Activated naive CD8-positive, alpha-beta T cell treated with anti-CD3 and anti-CD28 coated beads, Interleukin-2, amount 50 U/mL, for 24 hours (primary cell): ENCODE results near the gene CPHXL.

Experiments used
- ATAC-seq: fragments of 150-1000 bp; cut with Tn5 transposase; one replicate; pipeline ENCODE4 v1.10.0; 2021
- DNase-seq: peaks from one replicate; pipeline ENCODE4 v3.0.0; 2021
- H3K27ac Mint-ChIP-seq: one replicate; pipeline ENCODE4 v1.8.0; 2021; ENCODE audit warnings: mild to moderate bottlenecking, mixed read lengths
- H3K27me3 Mint-ChIP-seq: one replicate; pipeline ENCODE4 v1.8.0; 2021; ENCODE audit warnings: mixed read lengths
- H3K36me3 Mint-ChIP-seq: one replicate; pipeline ENCODE4 v1.8.0; 2021; ENCODE audit warnings: low read depth, mixed read lengths
- H3K4me1 Mint-ChIP-seq: one replicate; pipeline ENCODE4 v1.8.0; 2021; ENCODE audit warnings: mixed read lengths
- H3K4me3 Mint-ChIP-seq: one replicate; pipeline ENCODE4 v1.8.0; 2021; ENCODE audit warnings: mild to moderate bottlenecking, moderate library complexity, mixed read lengths
- H3K9me3 Mint-ChIP-seq: one replicate; pipeline ENCODE4 v1.8.0; 2021; ENCODE audit warnings: mixed read lengths

Gene CPHXL

GRCh38 chr16:75726390-75726789 lies at the start of gene CPHXL:
Gene CPHXL, minus strand, starts transcription at chr16:75726490. Its CDS starts 48 bp downstream, at chr16:75726442.
- H3K27me3 Mint-ChIP-seq: no peaks in the 10 kb centered on the region
- no peak within 1 kb of the TSS for H3K4me3 Mint-ChIP-seq
- ATAC-seq: no peak
- no peak for DNase-seq
- H3K36me3 Mint-ChIP-seq: no peaks in the 10 kb centered on the region
- no peak within 1 kb of the TSS for H3K27ac Mint-ChIP-seq
- no peaks in the 10 kb centered on the region for H3K9me3 Mint-ChIP-seq
- H3K4me1 Mint-ChIP-seq: no peaks in the 10 kb centered on the region

- H3K27me3 Mint-ChIP-seq: peaks cover 28% of the 10 kb centered on the region
- H3K4me3 Mint-ChIP-seq: no peak overlapping the region
- no peak overlapping the region for H3K27ac Mint-ChIP-seq
- no peaks in the 10 kb centered on the region for H3K9me3 Mint-ChIP-seq
- H3K4me1 Mint-ChIP-seq: no peaks in the 10 kb centered on the region
- ATAC-seq (no peak), DNase-seq (no peak)
- H3K36me3 Mint-ChIP-seq: no peaks in the 10 kb centered on the region
Measured at GRCh38 chr16:75774197-75774596, 47.9 kb upstream of the CPHXL start.

GRCh38 chr16:75770051-75770450 lies 43.8 kb upstream of the CPHXL start:
- no peaks in the 10 kb centered on the region for H3K36me3 Mint-ChIP-seq
- no peaks in the 10 kb centered on the region for H3K9me3 Mint-ChIP-seq
- no peak overlapping the region for H3K4me3 Mint-ChIP-seq
- no peak overlapping the region for H3K27ac Mint-ChIP-seq
- DNase-seq (no peak), ATAC-seq (no peak)
- no peaks in the 10 kb centered on the region for H3K4me1 Mint-ChIP-seq
- H3K27me3 Mint-ChIP-seq: peaks cover 18% of the 10 kb centered on the region

GRCh38 chr16:75764154-75764768 lies 38.0 kb upstream of the CPHXL start:
- no peak overlapping the region for H3K4me3 Mint-ChIP-seq
- H3K9me3 Mint-ChIP-seq: no peaks in the 10 kb centered on the region
- ATAC-seq: peak; percentile 89
- H3K27me3 Mint-ChIP-seq: peaks cover 2% of the 10 kb centered on the region
- no peak overlapping the region for H3K27ac Mint-ChIP-seq
- peak; percentile 40 for DNase-seq
- H3K4me1 Mint-ChIP-seq: peaks cover 12% of the 10 kb centered on the region
- H3K36me3 Mint-ChIP-seq: no peaks in the 10 kb centered on the region

- no peaks in the 10 kb centered on the region for H3K27me3 Mint-ChIP-seq
- DNase-seq (no peak), ATAC-seq (no peak)
- peaks cover 13% of the 10 kb centered on the region for H3K4me1 Mint-ChIP-seq
- no peaks in the 10 kb centered on the region for H3K9me3 Mint-ChIP-seq
- no peaks in the 10 kb centered on the region for H3K36me3 Mint-ChIP-seq
- H3K4me3 Mint-ChIP-seq: no peak overlapping the region
- H3K27ac Mint-ChIP-seq: no peak overlapping the region
Measured at GRCh38 chr16:75763204-75763603, 36.9 kb upstream of the CPHXL start.

- Mint-ChIP-seq H3K4me1 (peaks cover 14% of the 10 kb centered on the region), H3K27me3 (no peaks in the 10 kb centered on the region), H3K36me3 (no peaks in the 10 kb centered on the region), H3K9me3 (no peaks in the 10 kb centered on the region), H3K4me3 (no peak overlapping the region), H3K27ac (no peak overlapping the region)
- ATAC-seq: no peak
- DNase-seq: no peak
Measured at GRCh38 chr16:75762746-75763145, 36.5 kb upstream of the CPHXL start.

GRCh38 chr16:75761108-75761507 lies 34.8 kb upstream of the CPHXL start:
- DNase-seq (no peak), ATAC-seq (no peak)

GRCh38 chr16:75760018-75760519 lies 33.8 kb upstream of the CPHXL start:
- no peak overlapping the region for H3K27ac Mint-ChIP-seq
- H3K4me3 Mint-ChIP-seq: no peak overlapping the region
- H3K9me3 Mint-ChIP-seq: no peaks in the 10 kb centered on the region
- peaks cover 14% of the 10 kb centered on the region for H3K4me1 Mint-ChIP-seq
- H3K36me3 Mint-ChIP-seq: no peaks in the 10 kb centered on the region
- H3K27me3 Mint-ChIP-seq: no peaks in the 10 kb centered on the region
- no peak for DNase-seq
- no peak for ATAC-seq

More at GRCh38 chr16:75761108-75761507, 34.8 kb upstream of the CPHXL start:
- H3K36me3 Mint-ChIP-seq: no peaks in the 10 kb centered on the region
- H3K4me1 Mint-ChIP-seq: peaks cover 14% of the 10 kb centered on the region
- no peaks in the 10 kb centered on the region for H3K9me3 Mint-ChIP-seq
- peak overlapping the region; percentile 74 for H3K27ac Mint-ChIP-seq
- H3K27me3 Mint-ChIP-seq: no peaks in the 10 kb centered on the region
- H3K4me3 Mint-ChIP-seq: no peak overlapping the region

- H3K4me1 Mint-ChIP-seq: peaks cover 14% of the 10 kb centered on the region
- peak; percentile 37 for ATAC-seq
- no peaks in the 10 kb centered on the region for H3K9me3 Mint-ChIP-seq
- no peaks in the 10 kb centered on the region for H3K36me3 Mint-ChIP-seq
- peaks cover 2% of the 10 kb centered on the region for H3K27me3 Mint-ChIP-seq
- H3K4me3 Mint-ChIP-seq: no peak overlapping the region
- DNase-seq: no peak
- peak overlapping the region; percentile 34 for H3K27ac Mint-ChIP-seq
Measured at GRCh38 chr16:75758215-75758614, 31.9 kb upstream of the CPHXL start.

- Mint-ChIP-seq H3K36me3 (no peaks in the 10 kb centered on the region), H3K27ac (no peak overlapping the region), H3K4me1 (peaks cover 2% of the 10 kb centered on the region), H3K27me3 (peaks cover 3% of the 10 kb centered on the region), H3K9me3 (no peaks in the 10 kb centered on the region), H3K4me3 (no peak overlapping the region)
- ATAC-seq: no peak
- no peak for DNase-seq
Measured at GRCh38 chr16:75754141-75754540, 27.9 kb upstream of the CPHXL start.

GRCh38 chr16:75750528-75750927 lies 24.2 kb upstream of the CPHXL start:
- H3K27ac Mint-ChIP-seq: no peak overlapping the region
- peaks cover 4% of the 10 kb centered on the region for H3K9me3 Mint-ChIP-seq
- no peaks in the 10 kb centered on the region for H3K4me1 Mint-ChIP-seq
- ATAC-seq (no peak), DNase-seq (no peak)
- H3K27me3 Mint-ChIP-seq: peaks cover 16% of the 10 kb centered on the region
- no peak overlapping the region for H3K4me3 Mint-ChIP-seq
- no peaks in the 10 kb centered on the region for H3K36me3 Mint-ChIP-seq

GRCh38 chr16:75746359-75746758 lies 20.1 kb upstream of the CPHXL start:
- DNase-seq (no peak), ATAC-seq (no peak)
- no peaks in the 10 kb centered on the region for H3K4me1 Mint-ChIP-seq
- H3K9me3 Mint-ChIP-seq: peaks cover 15% of the 10 kb centered on the region
- no peak overlapping the region for H3K27ac Mint-ChIP-seq
- H3K4me3 Mint-ChIP-seq: no peak overlapping the region
- H3K36me3 Mint-ChIP-seq: peaks cover 6% of the 10 kb centered on the region
- peaks cover 24% of the 10 kb centered on the region for H3K27me3 Mint-ChIP-seq

GRCh38 chr16:75745823-75746222 lies 19.5 kb upstream of the CPHXL start:
- Mint-ChIP-seq H3K36me3 (peaks cover 6% of the 10 kb centered on the region), H3K27me3 (peaks cover 24% of the 10 kb centered on the region), H3K4me1 (no peaks in the 10 kb centered on the region), H3K9me3 (peaks cover 15% of the 10 kb centered on the region), H3K4me3 (no peak overlapping the region), H3K27ac (no peak overlapping the region)
- DNase-seq (no peak), ATAC-seq (no peak)

- Mint-ChIP-seq H3K4me1 (no peaks in the 10 kb centered on the region), H3K9me3 (peaks cover 15% of the 10 kb centered on the region), H3K4me3 (no peak overlapping the region), H3K36me3 (peaks cover 6% of the 10 kb centered on the region), H3K27ac (no peak overlapping the region), H3K27me3 (peaks cover 24% of the 10 kb centered on the region)
- no peak for DNase-seq
- ATAC-seq: no peak
Measured at GRCh38 chr16:75745242-75745641, 19.0 kb upstream of the CPHXL start.

GRCh38 chr16:75742424-75743047 lies 16.2 kb upstream of the CPHXL start:
- peaks cover 10% of the 10 kb centered on the region for H3K9me3 Mint-ChIP-seq
- H3K27ac Mint-ChIP-seq: no peak overlapping the region
- H3K36me3 Mint-ChIP-seq: peaks cover 6% of the 10 kb centered on the region
- H3K4me1 Mint-ChIP-seq: no peaks in the 10 kb centered on the region
- H3K4me3 Mint-ChIP-seq: no peak overlapping the region
- H3K27me3 Mint-ChIP-seq: peaks cover 14% of the 10 kb centered on the region
- no peak for DNase-seq
- no peak for ATAC-seq
